ENCODE results near the gene POMGNT2. TPM values are rescaled to one million over a fixed set of nuclear protein-coding genes. Genes with fewer than 3 reads are reported as not detected.
"Not testable (repeated sequence)": the region's sequence is repeated elsewhere in the genome, so short reads cannot be mapped to it uniquely, and the experiment has no call there.

The POMGNT2 gene
- total RNA-seq, 1 donor from 2014 or later: 4.8 TPM

GRCh38 chr3:43046583-43046982 lies 59.3 kb downstream of the POMGNT2 start:
- intact Hi-C loops (cut with micrococcal nuclease): no loop called here

GRCh38 chr3:43045079-43045478 lies 60.8 kb downstream of the POMGNT2 start:
- intact Hi-C loops (cut with micrococcal nuclease): not testable (repeated sequence)

GRCh38 chr3:43043793-43044192 lies 62.1 kb downstream of the POMGNT2 start:
- intact Hi-C loops (cut with micrococcal nuclease): no loop called here

GRCh38 chr3:43043071-43043766 lies 62.7 kb downstream of the POMGNT2 start:
- intact Hi-C loops (cut with micrococcal nuclease): no loop called here

- intact Hi-C loops (cut with micrococcal nuclease): no loop called here
Observed at GRCh38 chr3:43041517-43041916, 64.4 kb downstream of the POMGNT2 start.

GRCh38 chr3:43038010-43038409 lies 67.9 kb downstream of the POMGNT2 start:
- intact Hi-C loops (cut with micrococcal nuclease): no loop called here

GRCh38 chr3:43036621-43037423 lies 69.1 kb downstream of the POMGNT2 start:
- intact Hi-C loops (cut with micrococcal nuclease): no loop called here

GRCh38 chr3:43035801-43036365 lies 70.0 kb downstream of the POMGNT2 start:
- intact Hi-C loops (cut with micrococcal nuclease): no loop called here

- intact Hi-C loops (cut with micrococcal nuclease): no loop called here
Observed at GRCh38 chr3:43034911-43035310, 71.0 kb downstream of the POMGNT2 start.

- intact Hi-C loops (cut with micrococcal nuclease): no loop called here
Observed at GRCh38 chr3:43034200-43034599, 71.7 kb downstream of the POMGNT2 start.

GRCh38 chr3:43032646-43033628 lies 72.9 kb downstream of the POMGNT2 start:
- intact Hi-C loops (cut with micrococcal nuclease): no loop called here

GRCh38 chr3:43031889-43032545 lies 73.9 kb downstream of the POMGNT2 start:
- intact Hi-C loops (cut with micrococcal nuclease): no loop called here

- intact Hi-C loops (cut with micrococcal nuclease): no loop called here
Observed at GRCh38 chr3:43031485-43031884, 74.4 kb downstream of the POMGNT2 start.

GRCh38 chr3:43030162-43030935 lies 75.5 kb downstream of the POMGNT2 start:
- intact Hi-C loops (cut with micrococcal nuclease): no loop called here

Other genes starting within 250 kb of the POMGNT2 start
- gene CYP8B1, start 230.2 kb downstream of the POMGNT2 start, total RNA-seq: not detected in 2 replicates
- gene ZNF662, start 199.9 kb downstream of the POMGNT2 start, total RNA-seq: 0.39 and 0.54 TPM in 2 replicates
- gene GASK1A, start 126.8 kb downstream of the POMGNT2 start, total RNA-seq: not detected in 2 replicates
- gene SNRK, start 180.5 kb upstream of the POMGNT2 start, total RNA-seq: 68.6 and 74.4 TPM in 2 replicates